HAP-1 (cell line): Measurements from ENCODE around the gene KAT7.

Experiments
- DNase-seq, 2 experiments: peaks; one replicate each; pipeline ENCODE4 v3.0.0-alpha.2; 2016 to 2020; ENCODE audit warnings: low spot score in 2 of 2
- H3K27me3 ChIP-seq: fragments of 250-450 bp; sonication (Bioruptor Pico); 2 replicates; pipeline ENCODE4 v1.5.1; 2020; ENCODE audit warnings: low read depth, mild to moderate bottlenecking, moderate library complexity
- H3K36me3 ChIP-seq: fragments of 250-450 bp; sonication (Bioruptor Pico); replicated peaks from 2 replicates; pipeline ENCODE4 v1.5.1; 2020; ENCODE audit warnings: mild to moderate bottlenecking
- H3K4me1 ChIP-seq: fragments of 250-450 bp; sonication (Bioruptor Pico); 2 replicates; pipeline ENCODE4 v1.5.1; 2020; ENCODE audit warnings: mild to moderate bottlenecking
- H3K4me3 ChIP-seq: fragments of 250-450 bp; sonication (Bioruptor Pico); 2 replicates; pipeline ENCODE4 v1.5.1; 2020; ENCODE audit warnings: mild to moderate bottlenecking, moderate library complexity
- H3K9me3 ChIP-seq: fragments of 250-450 bp; sonication (Bioruptor Pico); 2 replicates; pipeline ENCODE4 v1.5.1; 2020; ENCODE audit warnings: mild to moderate bottlenecking, moderate library complexity
- in situ Hi-C: fragments of 300-500 bp; cut with MboI; formaldehyde crosslinking; loops from 3 replicates; pipeline ENCODE4 v1.14.3; 2020; ENCODE audit warnings: low sequenced_read_pairs, inconsistent platforms, mixed read lengths

Gene KAT7

GRCh38 chr17:49788478-49789242 lies at the start of gene KAT7:
KAT7 (plus strand) TSS chr17:49788681; CDS start chr17:49788835, 154 bp downstream.
- DNase-seq, result peak; percentile 97 to 99
- H3K9me3 ChIP-seq, result no peaks in the 10 kb centered on the region
- no peaks in the 10 kb centered on the region for H3K27me3 ChIP-seq
- peaks cover 22% of the 10 kb centered on the region for H3K36me3 ChIP-seq
- in situ Hi-C loops, result no loop called here
- H3K4me3 ChIP-seq, result peak within 1 kb of the TSS; percentile 97
- H3K4me1 ChIP-seq, result peaks cover 16% of the 10 kb centered on the region

- no peak for DNase-seq
- H3K36me3 ChIP-seq, result no peaks in the 10 kb centered on the region
These were observed 48.7 kb upstream of the KAT7 start for GRCh38 chr17:49739641-49740271.

GRCh38 chr17:49741009-49741691 lies 47.3 kb upstream of the KAT7 start:
- H3K4me3 ChIP-seq, result no peak overlapping the region

More at GRCh38 chr17:49739641-49740271, 48.7 kb upstream of the KAT7 start:
- Histone ChIP-seq H3K4me1 (no peaks in the 10 kb centered on the region), H3K4me3 (no peak overlapping the region), H3K9me3 (no peaks in the 10 kb centered on the region), H3K27me3 (no peaks in the 10 kb centered on the region)
- in situ Hi-C loops, result no loop called here

GRCh38 chr17:49741692-49742076 lies 46.8 kb upstream of the KAT7 start:
- Histone ChIP-seq H3K4me1 (no peaks in the 10 kb centered on the region), H3K36me3 (no peaks in the 10 kb centered on the region), H3K9me3 (no peaks in the 10 kb centered on the region), H3K27me3 (no peaks in the 10 kb centered on the region), H3K4me3 (no peak overlapping the region)
- in situ Hi-C loops, result no loop called here
- DNase-seq, result no peak

More at GRCh38 chr17:49741009-49741691, 47.3 kb upstream of the KAT7 start:
- Histone ChIP-seq H3K36me3 (no peaks in the 10 kb centered on the region), H3K27me3 (no peaks in the 10 kb centered on the region), H3K4me1 (no peaks in the 10 kb centered on the region), H3K9me3 (no peaks in the 10 kb centered on the region)
- DNase-seq, result no peak
- in situ Hi-C loops, result no loop called here

GRCh38 chr17:49742166-49742638 lies 46.3 kb upstream of the KAT7 start:
- Histone ChIP-seq H3K4me1 (no peaks in the 10 kb centered on the region), H3K9me3 (no peaks in the 10 kb centered on the region), H3K27me3 (no peaks in the 10 kb centered on the region), H3K4me3 (no peak overlapping the region), H3K36me3 (no peaks in the 10 kb centered on the region)
- DNase-seq, result no peak
- in situ Hi-C loops, result no loop called here

- no peaks in the 10 kb centered on the region for H3K4me1 ChIP-seq
- no peaks in the 10 kb centered on the region for H3K27me3 ChIP-seq
- H3K36me3 ChIP-seq, result no peaks in the 10 kb centered on the region
- H3K4me3 ChIP-seq, result no peak overlapping the region
- in situ Hi-C loops, result no loop called here
- H3K9me3 ChIP-seq, result no peaks in the 10 kb centered on the region
- DNase-seq, result no peak
These were observed 43.0 kb upstream of the KAT7 start for GRCh38 chr17:49745175-49746139.

- H3K36me3 ChIP-seq, result no peaks in the 10 kb centered on the region
- H3K27me3 ChIP-seq, result no peaks in the 10 kb centered on the region
- in situ Hi-C loops, result no loop called here
- no peaks in the 10 kb centered on the region for H3K9me3 ChIP-seq
- no peak for DNase-seq
- no peak overlapping the region for H3K4me3 ChIP-seq
- no peaks in the 10 kb centered on the region for H3K4me1 ChIP-seq
These were observed 41.5 kb upstream of the KAT7 start for GRCh38 chr17:49746791-49747490.

GRCh38 chr17:49747632-49748031 lies 40.8 kb upstream of the KAT7 start:
- Histone ChIP-seq H3K27me3 (no peaks in the 10 kb centered on the region), H3K4me1 (no peaks in the 10 kb centered on the region), H3K36me3 (no peaks in the 10 kb centered on the region), H3K9me3 (no peaks in the 10 kb centered on the region), H3K4me3 (no peak overlapping the region)
- no peak for DNase-seq
- in situ Hi-C loops, result no loop called here

- DNase-seq, result no peak
- no peaks in the 10 kb centered on the region for H3K9me3 ChIP-seq
- no peak overlapping the region for H3K4me3 ChIP-seq
- H3K27me3 ChIP-seq, result no peaks in the 10 kb centered on the region
- in situ Hi-C loops, result no loop called here
- H3K4me1 ChIP-seq, result no peaks in the 10 kb centered on the region
- H3K36me3 ChIP-seq, result no peaks in the 10 kb centered on the region
These were observed 40.3 kb upstream of the KAT7 start for GRCh38 chr17:49748223-49748622.

- DNase-seq, result no peak
- Histone ChIP-seq H3K27me3 (no peaks in the 10 kb centered on the region), H3K9me3 (no peaks in the 10 kb centered on the region), H3K4me3 (no peak overlapping the region), H3K4me1 (no peaks in the 10 kb centered on the region), H3K36me3 (no peaks in the 10 kb centered on the region)
- in situ Hi-C loops, result no loop called here
These were observed 39.7 kb upstream of the KAT7 start for GRCh38 chr17:49748791-49749190.

GRCh38 chr17:49749730-49750129 lies 38.8 kb upstream of the KAT7 start:
- DNase-seq, result no peak
- no peaks in the 10 kb centered on the region for H3K27me3 ChIP-seq
- H3K9me3 ChIP-seq, result no peaks in the 10 kb centered on the region
- no peaks in the 10 kb centered on the region for H3K36me3 ChIP-seq
- H3K4me1 ChIP-seq, result no peaks in the 10 kb centered on the region
- in situ Hi-C loops, result no loop called here
- no peak overlapping the region for H3K4me3 ChIP-seq

- in situ Hi-C loops, result no loop called here
- Histone ChIP-seq H3K4me3 (no peak overlapping the region), H3K27me3 (no peaks in the 10 kb centered on the region), H3K4me1 (no peaks in the 10 kb centered on the region), H3K9me3 (no peaks in the 10 kb centered on the region), H3K36me3 (no peaks in the 10 kb centered on the region)
- DNase-seq, result no peak
These were observed 36.0 kb upstream of the KAT7 start for GRCh38 chr17:49752508-49752907.

GRCh38 chr17:49753959-49754391 lies 34.5 kb upstream of the KAT7 start:
- no peak for DNase-seq
- Histone ChIP-seq H3K4me1 (no peaks in the 10 kb centered on the region), H3K9me3 (no peaks in the 10 kb centered on the region), H3K27me3 (no peaks in the 10 kb centered on the region), H3K4me3 (no peak overlapping the region), H3K36me3 (no peaks in the 10 kb centered on the region)
- in situ Hi-C loops, result no loop called here
